Right lobe of liver (tissue), 6 donors: Measurements from ENCODE around the gene CSNK1G3. TPM values are rescaled to one million over a fixed set of nuclear protein-coding genes. Genes with fewer than 3 reads are reported as not detected.
A peak's percentile ranks its signal among the peaks of the same experiment; 100 is the strongest.

Experiments used
- ATAC-seq, 4 donors: fragments of 200-7000 bp; cut with Tn5 transposase; one replicate each; pipeline ENCODE4 v1.9.1; 2020; ENCODE audit warnings: mild to moderate bottlenecking in 4 of 4, moderate library complexity in 4 of 4
- DNase-seq, 3 donors: peaks; one replicate each; pipeline ENCODE4 v3.0.0-alpha.2; 2020
- H3K27ac ChIP-seq, 3 donors: fragments of 200-600 bp; one replicate each; pipeline ENCODE4 v1.8.0; 2022
- H3K27me3 ChIP-seq, 2 donors: fragments of 200-600 bp; one replicate each; pipeline ENCODE4 v1.8.0; 2022
- H3K36me3 ChIP-seq, 4 donors: fragments of 200-600 bp; sonication (generic) in 1 of 4; one replicate each; pipeline versions ENCODE4 v1.5.1 to v1.8.0; 2017 to 2022; ENCODE audit warnings: control low read depth in 1 of 4
- H3K4me1 ChIP-seq, 4 donors: fragments of 200-600 bp; sonication (generic) in 1 of 4; one replicate each; pipeline versions ENCODE4 v1.5.1 to v1.8.0; 2017 to 2022; ENCODE audit warnings: control low read depth in 1 of 4
- H3K4me3 ChIP-seq, 3 donors: fragments of 200-600 bp; one replicate each; pipeline ENCODE4 v1.8.0; 2022
- H3K9me3 ChIP-seq, 4 donors: fragments of 200-600 bp; sonication (generic) in 1 of 4; one replicate each; pipeline versions ENCODE4 v1.5.1 to v1.8.0; 2017 to 2022; ENCODE audit warnings: control low read depth in 1 of 4
- CTCF ChIP-seq, 4 donors: fragments of 200-600 bp in 3 of 4; fragments of 450-650 bp in 1 of 4; IDR thresholded peaks; one replicate each; pipeline versions ENCODE4 v1.5.1 to v1.8.0; 2016 to 2022; ENCODE audit warnings: antibody characterized with exemption in 4 of 4, mild to moderate bottlenecking in 2 of 4
- POLR2A ChIP-seq: fragments of 450-650 bp; IDR thresholded peaks from one replicate; pipeline ENCODE4 v1.6.1; 2017; ENCODE audit warnings: antibody characterized with exemption, mild to moderate bottlenecking
- WGBS: methylation state at CpG from one replicate; pipeline ENCODE4 v1.1.6; 2018; ENCODE audit warnings: low coverage, low lambda C conversion rate; ENCODE audit not compliant: insufficient coverage; ENCODE audit errors: missing lambda C conversion rate; 5-methylcytosine and 5-hydroxymethylcytosine counted together
- intact Hi-C, 2 donors: fragments of 100-400 bp; cut with DNase I; formaldehyde crosslinking; loops; one replicate each; pipeline versions ENCODE4 v1.11.2 to v1.14.1; 2022
- total RNA-seq, 6 experiments: library from RNA; depleted of rRNA in 2 of 6; stranded (reverse); fragments of >200 nt in 2 of 6; fragmentation: NEBNext Ultra II Directional in 3 of 6; extraction: Animal tissue kit (Norgen Biotek cat#: 25700) in 3 of 6; gene quantifications; one replicate each; pipeline versions ENCODE4 v1.1.0 to v1.2.4, GENCODE V29; 2016 to 2023
- donor health status: DM: no; HTN: yes; CAD: no.
- donor health status: DM: no; HTN: no; CAD: no.
- donor health status: DM: no; HTN: no; CAD: no.
- donor health status: DM: no; HTN: yes; CAD: no.
- donor health status: DM: no; HTN: yes; CAD: no.

Gene CSNK1G3
- total RNA-seq, 6 experiments from 2014 or later = 17.4 to 25.6 (median 19.6) TPM

GRCh38 chr5:123528878-123529277, 16.9 kb downstream of the CSNK1G3 start:
- no peak overlapping the region for H3K4me3 ChIP-seq
- no peak for TF ChIP-seq CTCF (IDR thresholded peaks at IDR 0.05)
- TF ChIP-seq POLR2A = peak; percentile 24
- no peaks in the 10 kb centered on the region for H3K9me3 ChIP-seq
- no peaks in the 10 kb centered on the region for H3K36me3 ChIP-seq
- no peaks in the 10 kb centered on the region for H3K27me3 ChIP-seq
- 51% methylated on average over 4 of the region's 4 CpGs for WGBS
- intact Hi-C loops = no loop called here
- DNase-seq (no peak), ATAC-seq (peak in 2 of 4 donors; percentile 47 to 60)
- H3K27ac ChIP-seq = peak overlapping the region in 1 of 3 donors; percentile 47
- H3K4me1 ChIP-seq = peaks cover 0 to 32% (median 8%) of the 10 kb centered on the region in 4 donors

- no peaks in the 10 kb centered on the region for H3K36me3 ChIP-seq
- WGBS = 42% methylated on average over 3 of the region's 3 CpGs
- H3K4me1 ChIP-seq = peaks cover 0 to 26% (median 8%) of the 10 kb centered on the region in 4 donors
- ATAC-seq (peak in 3 of 4 donors; percentile 42 to 65 (median 55)), DNase-seq (no peak)
- no peaks in the 10 kb centered on the region for H3K9me3 ChIP-seq
- H3K27me3 ChIP-seq = no peaks in the 10 kb centered on the region
- no peak overlapping the region for H3K27ac ChIP-seq
- intact Hi-C loops = no loop called here
- no peak for TF ChIP-seq CTCF (IDR thresholded peaks at IDR 0.05)
- no peak for TF ChIP-seq POLR2A
- no peak overlapping the region for H3K4me3 ChIP-seq
Measured at GRCh38 chr5:123530728-123531127, 18.8 kb downstream of the CSNK1G3 start.

GRCh38 chr5:123535648-123536047, 23.7 kb downstream of the CSNK1G3 start:
- Histone ChIP-seq H3K36me3 (no peaks in the 10 kb centered on the region), H3K4me3 (no peak overlapping the region), H3K9me3 (no peaks in the 10 kb centered on the region), H3K27ac (no peak overlapping the region), H3K27me3 (no peaks in the 10 kb centered on the region), H3K4me1 (peaks cover 0 to 7% (median 0%) of the 10 kb centered on the region in 4 donors)
- WGBS = 71% methylated on average over 1 of the region's 1 CpG
- no peak for ATAC-seq
- DNase-seq = no peak
- TF ChIP-seq POLR2A = no peak
- no peak for TF ChIP-seq CTCF (IDR thresholded peaks at IDR 0.05)
- intact Hi-C loops = no loop called here

- ATAC-seq (no peak), DNase-seq (no peak)
- Histone ChIP-seq H3K27ac (no peak overlapping the region), H3K4me1 (no peaks in the 10 kb centered on the region), H3K27me3 (no peaks in the 10 kb centered on the region), H3K36me3 (no peaks in the 10 kb centered on the region), H3K9me3 (no peaks in the 10 kb centered on the region), H3K4me3 (no peak overlapping the region)
- intact Hi-C loops = no loop called here
- WGBS = 100% methylated on average over 2 of the region's 2 CpGs
- no peak for TF ChIP-seq CTCF (IDR thresholded peaks at IDR 0.05)
- no peak for TF ChIP-seq POLR2A
Measured at GRCh38 chr5:123537256-123537655, 25.3 kb downstream of the CSNK1G3 start.

- H3K27ac ChIP-seq = no peak overlapping the region
- TF ChIP-seq CTCF (IDR thresholded peaks at IDR 0.05) (no peak), POLR2A (no peak)
- intact Hi-C loops = no loop called here
- 92% methylated on average over 2 of the region's 2 CpGs for WGBS
- ATAC-seq = no peak
- H3K27me3 ChIP-seq = no peaks in the 10 kb centered on the region
- DNase-seq = no peak
- no peaks in the 10 kb centered on the region for H3K4me1 ChIP-seq
- no peak overlapping the region for H3K4me3 ChIP-seq
- H3K9me3 ChIP-seq = no peaks in the 10 kb centered on the region
- no peaks in the 10 kb centered on the region for H3K36me3 ChIP-seq
Measured at GRCh38 chr5:123537845-123538244, 25.9 kb downstream of the CSNK1G3 start.
